GM19467 (cell line): ENCODE measurements around the gene SUGT1.

Experiments
- ATAC-seq: cut with Tn5 transposase; IDR thresholded peaks from one replicate; pipeline ENCODE4 v1.9.1; 2021; ENCODE audit warnings: mild to moderate bottlenecking, moderate library complexity; ENCODE audit not compliant: unreplicated experiment

Gene SUGT1

GRCh38 chr13:52736891-52737290 lies 84.3 kb downstream of the SUGT1 start:
- ATAC-seq, result no peak

DNA sequence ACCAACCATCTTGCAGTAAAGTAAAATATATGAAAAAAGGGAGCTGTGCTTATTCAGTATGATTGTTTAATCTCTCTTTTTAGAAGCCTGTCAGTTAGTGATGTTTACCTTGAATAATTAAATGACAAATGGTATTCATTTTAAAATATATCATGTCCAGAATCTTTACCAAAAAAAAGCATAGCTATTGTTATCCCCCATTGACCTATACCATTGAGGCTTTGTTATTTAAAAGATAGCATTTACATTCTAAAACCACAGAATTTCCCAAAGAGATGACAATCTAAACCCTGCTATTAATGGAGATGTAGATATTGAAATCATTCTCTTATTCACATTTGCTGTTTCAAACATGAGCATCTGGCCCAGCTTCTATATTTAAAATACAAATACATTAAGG lies 84.8 kb downstream of the SUGT1 start:
- no peak for ATAC-seq

DNA sequence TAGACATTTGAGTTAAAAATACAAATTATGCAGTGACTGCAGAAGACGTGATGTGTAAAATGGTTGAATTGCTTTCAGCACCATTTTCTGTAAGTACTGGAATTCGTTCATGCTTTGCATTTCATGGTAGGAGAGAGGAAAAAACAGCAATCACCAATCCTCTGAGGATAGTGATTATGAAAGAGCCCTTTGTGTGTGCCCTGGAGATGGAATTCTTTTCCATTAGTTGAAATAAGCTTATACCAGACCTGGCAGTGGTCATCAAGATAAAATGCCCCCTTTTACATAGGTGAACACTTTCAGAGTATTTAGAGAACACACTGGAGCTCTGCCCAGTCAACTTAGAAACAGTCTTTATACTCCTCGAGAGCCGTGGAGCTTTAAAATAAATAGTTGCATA lies 85.3 kb downstream of the SUGT1 start:
- no peak for ATAC-seq

- no peak for ATAC-seq
Observed at GRCh38 chr13:52738719-52739467, 86.3 kb downstream of the SUGT1 start.

GRCh38 chr13:52739468-52740071 lies 86.9 kb downstream of the SUGT1 start, which contains the start of gene CNMD:
CNMD (minus strand) TSS chr13:52739820; CDS start chr13:52739701, 119 bp downstream.
- no peak for ATAC-seq

GRCh38 chr13:52743569-52743968 lies 90.9 kb downstream of the SUGT1 start:
- no peak for ATAC-seq

DNA sequence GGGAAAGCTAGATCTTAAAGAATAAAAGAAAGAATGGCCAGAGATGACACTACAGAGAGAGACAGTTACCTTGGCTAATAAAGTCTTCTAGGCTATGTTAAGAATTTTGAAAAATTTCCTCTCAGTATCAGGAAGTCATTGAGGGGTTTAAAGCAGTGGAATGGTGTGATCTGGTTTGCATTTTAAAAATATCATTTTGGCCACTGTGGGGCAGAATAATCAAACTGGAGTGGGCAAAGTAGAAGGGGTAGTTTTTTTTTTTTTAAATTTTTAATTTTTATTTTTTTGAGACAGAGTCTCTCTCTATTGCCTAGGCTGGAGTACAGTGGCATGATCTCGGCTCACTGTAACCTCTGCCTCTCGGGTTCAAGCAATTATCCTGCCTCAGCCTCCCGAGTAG lies 91.4 kb downstream of the SUGT1 start:
- no peak for ATAC-seq

DNA sequence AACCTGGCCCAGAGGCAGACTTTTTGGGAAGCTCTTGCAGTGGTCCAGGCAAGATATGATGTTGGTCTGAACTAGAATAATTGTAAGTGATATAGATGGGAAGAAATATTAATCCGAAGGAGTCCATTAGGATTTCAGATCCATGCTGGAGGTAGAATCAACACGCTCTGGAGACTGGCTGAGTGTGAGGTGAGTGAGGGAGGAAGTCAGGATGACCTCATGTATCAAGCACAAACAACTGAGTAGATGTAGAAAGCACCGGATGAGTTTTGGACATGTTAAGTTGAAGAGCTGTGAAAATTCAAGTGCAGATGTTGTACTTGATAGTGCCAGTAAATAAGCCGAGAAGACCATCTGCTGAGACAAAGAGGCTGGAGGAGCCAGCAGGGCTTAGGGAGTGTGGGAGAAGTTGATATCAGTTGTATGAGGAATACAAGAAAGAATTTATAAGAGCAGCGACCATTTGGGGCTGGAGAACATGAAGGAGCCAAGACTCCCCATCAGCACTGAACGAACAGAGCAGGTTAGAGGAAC lies 92.3 kb downstream of the SUGT1 start:
- no peak for ATAC-seq

GRCh38 chr13:52746141-52746540 lies 93.5 kb downstream of the SUGT1 start:
- ATAC-seq, result no peak

- no peak for ATAC-seq
Observed at GRCh38 chr13:52749419-52749818, 96.8 kb downstream of the SUGT1 start.
